Myocyte (in vitro differentiated cells): ENCODE measurements around the gene NDOR1. TPM values are rescaled to one million over a fixed set of nuclear protein-coding genes. Genes with fewer than 3 reads are reported as not detected.

Source experiments
- DNase-seq: peaks from one replicate; pipeline ENCODE4 v3.0.0-alpha.2; 2012; ENCODE audit warnings: low read depth
- total RNA-seq: library from RNA; depleted of rRNA; stranded (reverse); fragments of >200 nt; gene quantifications from 2 replicates; pipeline ENCODE4 v1.2.3, GENCODE V29; 2014

The NDOR1 gene
- total RNA-seq, 1 donor from 2014 or later, result 6.1 TPM

DNA sequence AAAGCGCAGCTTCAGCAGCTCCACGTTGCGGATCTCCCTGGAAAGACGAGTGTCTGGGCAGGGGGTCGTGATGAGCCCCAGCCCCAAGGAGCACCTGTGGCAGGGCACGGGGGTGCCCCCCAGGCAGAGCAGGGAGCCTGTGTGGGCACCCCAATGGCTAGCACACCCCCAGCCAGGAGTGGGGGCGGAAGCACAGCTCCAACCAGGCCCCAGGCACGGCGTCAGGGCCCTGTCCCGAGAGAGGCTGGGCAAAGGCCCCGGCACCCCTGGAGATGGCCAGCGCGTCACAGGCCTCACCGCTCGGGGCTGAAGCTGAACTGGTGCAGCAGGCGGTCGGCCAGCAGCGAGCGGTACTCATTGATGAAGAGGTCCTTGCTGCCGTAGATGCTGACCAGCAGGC lies 25.0 kb upstream of the NDOR1 start:
- no peak for DNase-seq

DNA sequence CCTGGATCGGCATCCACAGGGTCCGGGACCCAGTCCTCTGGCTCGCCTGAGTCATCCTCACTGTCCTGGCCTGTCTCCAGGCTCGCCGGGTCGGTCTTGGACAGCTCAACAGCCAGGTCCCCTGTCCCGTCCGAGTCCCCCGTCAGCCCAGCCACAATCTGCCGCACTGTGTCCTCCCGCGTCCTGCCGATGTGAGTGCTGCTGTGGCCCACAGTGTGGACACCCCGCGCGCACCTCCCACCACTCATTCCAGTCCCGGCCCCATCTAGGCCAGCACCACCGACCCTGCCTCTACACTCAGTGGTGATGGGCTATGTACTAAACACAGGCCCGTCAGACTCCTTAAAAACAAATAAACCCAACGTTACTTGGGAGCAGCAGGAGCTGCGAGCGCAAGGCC lies 23.8 kb upstream of the NDOR1 start:
- no peak for DNase-seq

DNA sequence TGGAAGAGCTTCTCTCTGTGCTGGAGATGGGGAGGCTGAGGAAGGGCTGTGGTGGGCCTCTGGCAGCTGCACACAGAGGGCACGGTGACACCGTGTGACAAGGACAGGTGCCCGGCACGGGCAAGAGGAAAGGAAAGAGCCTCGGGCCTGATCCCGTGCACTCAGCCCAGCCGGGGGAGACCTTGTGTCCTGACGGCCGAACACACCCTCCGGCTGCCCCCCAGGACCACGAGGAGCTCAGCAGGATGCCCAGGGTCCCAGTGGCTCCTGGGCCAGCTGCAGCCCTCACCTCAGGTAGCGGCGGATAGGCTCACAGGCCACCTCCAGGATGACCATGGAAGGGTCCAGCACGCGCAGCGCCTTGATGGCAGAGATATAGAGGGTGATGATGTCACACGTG lies 22.7 kb upstream of the NDOR1 start:
- no peak for DNase-seq

DNA sequence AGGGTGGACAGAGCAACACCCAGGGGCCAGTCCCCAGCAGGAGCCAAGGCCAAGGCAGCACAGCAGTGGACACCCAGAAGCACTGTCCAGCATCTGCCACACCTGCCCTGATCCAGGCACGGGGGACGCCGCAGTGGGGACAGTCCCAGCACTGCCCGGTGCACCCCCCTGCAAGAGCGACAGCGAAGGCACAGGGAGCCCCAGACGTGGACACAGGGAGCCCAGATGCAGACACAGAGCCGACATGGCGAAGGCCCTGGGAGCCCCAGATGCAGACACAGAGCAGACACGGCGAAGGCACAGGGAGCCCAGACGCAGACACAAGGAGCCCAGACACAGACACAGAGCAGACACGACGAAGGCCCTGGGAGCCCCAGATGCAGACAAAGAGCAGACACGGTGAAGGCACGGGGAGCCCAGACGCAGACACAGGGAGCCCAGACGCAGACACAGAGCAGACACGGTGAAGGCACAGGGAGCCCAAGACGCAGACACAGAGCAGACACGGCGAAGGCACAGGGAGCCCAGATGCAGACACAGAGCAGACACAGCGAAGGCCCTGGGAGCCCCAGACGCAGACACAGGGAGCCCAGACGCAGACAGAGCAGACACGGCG lies 21.4 kb upstream of the NDOR1 start:
- DNase-seq, result no peak

DNA sequence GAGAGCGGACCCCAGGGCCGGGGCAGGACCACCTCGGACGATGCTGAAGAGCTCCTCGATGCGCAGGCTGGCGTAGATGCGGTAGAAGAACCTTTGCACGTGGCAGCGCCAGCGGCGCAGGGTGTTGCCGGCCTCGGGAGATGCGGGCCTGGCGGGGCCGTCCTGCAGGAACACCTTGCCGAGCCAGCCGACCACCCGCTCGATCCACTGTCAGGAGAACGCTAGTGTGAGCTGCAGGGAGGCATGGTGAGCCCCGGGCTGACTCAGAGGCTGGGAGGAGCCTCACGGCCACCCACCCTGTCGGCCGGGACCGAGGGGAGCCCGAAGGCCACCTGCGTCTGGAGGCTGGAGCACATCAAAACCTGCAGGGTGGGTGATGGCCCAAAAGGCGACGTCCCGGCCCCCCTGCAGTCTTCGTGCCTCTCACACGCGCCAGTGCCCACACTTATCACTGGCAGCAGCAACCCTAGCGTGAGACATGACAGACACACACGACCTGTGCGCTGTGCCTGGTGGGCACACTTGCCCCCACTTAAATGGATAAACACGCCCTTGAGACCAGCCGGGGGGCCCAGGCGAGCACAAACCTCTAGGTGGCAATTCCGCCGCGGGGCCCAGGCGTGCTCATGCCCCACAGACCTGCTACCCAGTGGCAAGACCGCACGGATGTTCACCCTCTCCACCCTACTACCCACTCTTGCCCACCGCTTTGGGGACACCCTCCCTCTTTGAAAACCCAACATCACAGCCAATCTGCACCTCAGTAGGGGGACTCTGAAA lies 20.4 kb upstream of the NDOR1 start:
- DNase-seq, result no peak

DNA sequence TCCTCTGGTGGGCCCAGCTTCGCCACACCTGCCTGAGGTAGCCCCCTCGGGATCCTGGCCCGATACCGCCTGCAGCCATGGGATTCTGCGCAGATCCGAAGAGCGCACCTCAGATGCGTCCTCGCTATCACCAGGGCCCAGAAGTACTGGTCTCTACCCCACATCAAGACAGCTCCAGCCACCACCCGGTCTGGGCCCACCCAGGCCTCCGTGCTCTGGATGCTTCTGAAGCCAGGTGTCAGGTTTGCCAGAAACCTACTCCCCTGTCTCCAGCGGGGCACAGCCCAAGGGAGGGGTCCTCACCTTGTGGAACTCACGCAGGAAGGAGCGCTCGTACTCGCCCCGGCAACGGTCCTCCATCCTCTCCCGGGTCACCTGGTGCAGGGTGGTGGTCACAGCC lies 19.6 kb upstream of the NDOR1 start:
- no peak for DNase-seq

DNA sequence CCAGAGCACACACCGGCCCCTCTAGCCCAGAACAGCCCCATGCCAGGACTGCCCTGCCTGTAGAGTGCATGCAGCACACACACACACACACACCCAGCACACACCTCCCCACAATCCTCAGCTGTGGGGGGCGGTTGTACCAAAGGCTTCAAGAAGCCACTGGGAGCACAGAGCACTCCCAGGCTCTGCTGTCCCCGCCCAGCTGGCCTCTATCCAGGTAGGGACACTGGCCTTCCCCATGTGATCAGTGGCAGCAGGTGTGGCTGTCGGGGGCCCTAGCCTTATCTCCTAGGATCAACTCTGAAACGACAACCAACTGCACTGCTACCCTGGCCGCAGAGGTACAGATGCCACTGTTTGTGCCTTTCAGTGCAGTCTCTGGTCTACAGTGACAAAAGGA lies 19.1 kb upstream of the NDOR1 start:
- DNase-seq, result peak; percentile 32

DNA sequence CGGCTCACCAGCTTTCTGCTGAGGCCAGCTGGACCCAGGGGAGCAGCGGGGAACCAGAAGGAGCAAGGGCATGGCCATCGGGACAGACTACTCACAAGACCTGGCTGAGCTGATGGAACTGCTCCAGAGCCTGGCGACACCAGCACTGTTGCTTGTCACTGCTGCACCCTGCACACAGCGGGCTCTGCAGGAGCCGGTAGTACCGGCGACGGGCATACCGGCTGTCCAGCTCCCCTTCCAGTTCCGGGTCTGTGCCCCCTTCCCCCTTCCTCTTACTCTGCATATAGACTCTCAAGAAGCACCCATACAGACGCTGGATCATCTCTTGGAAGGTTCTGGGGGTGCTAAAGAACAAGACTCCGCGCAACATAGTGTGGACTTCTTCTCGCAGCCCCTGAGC lies 18.1 kb upstream of the NDOR1 start:
- no peak for DNase-seq

DNA sequence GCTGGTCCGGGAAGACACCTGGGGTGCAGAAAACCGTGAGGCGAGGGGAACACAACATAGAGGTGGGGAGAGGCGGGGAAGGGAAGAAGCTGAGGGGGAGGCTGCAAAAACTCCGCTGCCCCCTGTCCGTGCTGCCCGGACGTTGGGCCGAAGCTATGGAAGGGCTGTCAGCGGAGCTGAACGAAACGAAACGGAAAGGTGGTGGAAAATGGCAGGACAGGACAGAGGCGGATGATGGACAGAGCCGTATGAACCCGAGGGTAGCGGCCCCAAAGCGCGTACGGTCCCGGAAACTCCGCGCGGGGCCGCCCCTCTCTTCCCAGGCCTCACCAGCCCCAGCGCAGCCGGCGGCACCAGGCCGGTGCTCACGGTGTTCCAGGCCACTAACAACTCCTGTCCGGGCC lies 17.4 kb upstream of the NDOR1 start:
- no peak for DNase-seq

DNA sequence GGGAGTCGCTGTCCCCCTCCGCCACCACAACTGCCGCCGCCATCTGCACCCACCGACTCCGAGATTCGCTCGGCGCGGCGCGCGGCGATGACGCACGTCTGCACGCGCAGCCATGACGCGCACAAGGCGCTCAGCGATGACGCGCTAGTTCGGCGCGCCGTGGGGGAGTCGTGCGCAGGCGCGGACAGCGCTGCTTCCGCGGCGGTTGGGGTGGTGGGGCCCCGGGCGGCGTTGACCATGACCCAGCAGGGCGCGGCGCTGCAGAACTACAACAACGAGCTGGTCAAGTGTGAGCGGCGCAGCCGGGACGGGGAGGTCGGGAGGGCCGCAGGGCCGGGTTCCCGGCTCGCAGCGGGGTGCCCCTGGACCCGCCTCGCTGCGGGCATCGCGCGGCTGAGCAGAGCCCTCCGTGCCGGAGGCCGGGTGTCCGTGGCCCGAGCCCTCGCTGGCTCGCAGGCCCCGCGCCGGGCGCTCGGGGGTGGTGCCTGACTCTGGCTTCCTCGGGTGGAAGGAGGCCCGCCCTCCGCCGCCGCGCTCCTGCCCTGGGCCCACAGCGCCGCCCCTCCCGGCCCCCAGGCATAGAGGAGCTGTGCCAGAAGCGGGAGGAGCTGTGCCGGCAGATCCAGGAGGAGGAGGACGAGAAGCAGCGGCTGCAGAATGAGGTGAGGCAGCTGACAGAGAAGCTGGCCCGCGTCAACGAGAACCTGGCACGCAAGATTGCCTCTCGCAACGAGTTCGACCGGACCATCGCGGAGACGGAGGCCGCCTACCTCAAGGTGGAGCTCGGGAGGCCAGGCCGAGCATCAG lies 16.8 kb upstream of the NDOR1 start, which contains the start of the genes ANAPC2 and SSNA1:
Gene ANAPC2 (minus strand): TSS at position 71 of the 807 bp plus-strand sequence. CDS start 28 bp downstream, at position 43.
Gene SSNA1 (plus strand): TSS at position 187 of the 807 bp plus-strand sequence. CDS start 51 bp downstream, at position 238.
- DNase-seq, result peak; percentile 94

DNA sequence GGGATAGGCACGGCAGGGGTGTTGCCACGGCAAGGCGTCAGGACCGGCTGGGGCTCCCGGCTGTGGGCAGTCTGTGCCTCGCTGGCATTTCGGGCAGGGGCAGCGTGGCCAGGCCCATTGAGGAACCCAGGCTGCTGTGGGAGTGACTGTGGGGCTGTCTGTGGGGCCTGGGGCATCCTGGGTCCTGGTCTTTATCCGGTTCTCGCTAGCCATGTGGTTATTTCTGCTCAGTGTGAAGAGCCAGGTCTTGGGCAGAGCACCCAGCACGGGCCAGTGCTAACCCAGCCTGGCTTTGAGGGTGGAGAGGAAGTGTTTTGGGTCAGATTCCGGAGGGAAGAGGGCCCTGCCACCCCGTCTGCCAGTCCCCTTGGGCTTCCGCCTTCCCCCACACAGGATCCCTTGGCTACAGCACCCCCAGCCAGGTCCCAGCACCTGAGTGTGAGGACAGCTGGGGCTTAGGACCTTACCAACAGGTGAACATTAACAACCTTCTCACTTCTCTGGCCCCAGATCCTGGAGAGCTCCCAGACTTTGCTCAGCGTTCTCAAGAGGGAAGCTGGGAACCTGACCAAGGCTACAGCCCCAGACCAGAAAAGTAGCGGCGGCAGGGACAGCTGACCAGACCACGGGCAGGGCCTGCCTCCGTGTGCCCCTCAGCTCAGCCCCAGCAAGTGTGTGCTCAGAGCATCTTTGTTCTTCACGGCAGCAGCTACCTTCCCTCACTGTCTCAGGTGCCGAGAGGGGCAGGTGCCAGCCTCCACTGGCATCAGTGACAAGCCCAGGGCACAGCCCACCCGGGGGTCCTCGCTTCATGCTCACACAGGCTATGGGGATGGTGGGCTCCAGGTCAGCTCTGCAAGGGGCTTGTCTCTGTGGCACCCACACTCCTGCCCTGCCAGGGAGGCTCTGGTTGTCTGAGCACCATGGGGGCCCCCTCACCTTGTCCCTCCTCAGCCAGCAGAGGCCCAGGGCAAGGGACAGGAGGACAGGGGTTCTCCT lies 15.9 kb upstream of the NDOR1 start:
- DNase-seq, result peak; percentile 78

DNA sequence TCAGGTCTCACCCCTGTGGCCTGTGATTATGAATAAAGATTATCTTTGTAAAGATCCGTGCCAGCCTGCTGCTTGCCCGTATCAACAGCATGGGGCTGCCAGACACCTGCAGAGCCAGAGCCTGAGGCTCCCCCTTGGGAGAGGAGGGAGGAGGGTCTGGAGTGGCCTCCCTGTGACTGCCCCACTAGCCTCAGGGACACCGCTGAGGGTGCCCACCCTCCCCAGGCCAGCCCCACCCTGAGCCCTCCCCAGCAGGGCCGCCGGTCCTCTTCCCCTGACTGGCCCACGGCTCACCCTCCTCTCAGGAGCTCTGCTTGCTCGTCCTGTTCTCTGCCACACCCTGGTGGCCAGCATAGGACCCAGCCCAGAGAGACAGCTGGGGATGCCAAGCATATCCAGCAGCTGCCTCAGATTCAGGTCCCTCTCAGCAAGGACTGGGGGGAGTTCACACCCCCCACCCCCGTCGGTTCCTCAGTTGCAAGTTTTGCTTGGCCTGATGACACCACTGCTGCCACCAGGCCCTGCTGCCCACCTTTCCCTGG lies 15.1 kb upstream of the NDOR1 start:
- peak; percentile 85 for DNase-seq

DNA sequence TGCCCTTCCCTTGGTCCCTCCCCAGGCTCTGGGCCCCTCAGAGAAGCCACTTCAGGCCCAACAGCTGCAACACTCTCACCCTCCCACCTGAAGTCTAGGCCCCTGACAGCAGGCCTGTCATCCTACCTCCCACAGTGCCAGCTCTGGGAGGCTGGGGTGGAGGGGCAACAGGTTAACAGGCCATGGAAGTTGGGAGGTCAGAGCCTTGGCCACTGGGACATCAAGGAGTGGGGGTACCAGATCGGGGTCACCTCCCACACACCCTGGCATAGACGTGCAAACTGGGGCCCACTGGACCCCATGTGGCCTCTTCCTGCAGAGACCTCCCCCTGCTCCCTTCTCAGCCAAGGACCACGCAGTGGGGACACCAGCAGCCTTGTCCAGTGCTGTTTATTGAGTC lies 14.3 kb upstream of the NDOR1 start:
- no peak for DNase-seq

DNA sequence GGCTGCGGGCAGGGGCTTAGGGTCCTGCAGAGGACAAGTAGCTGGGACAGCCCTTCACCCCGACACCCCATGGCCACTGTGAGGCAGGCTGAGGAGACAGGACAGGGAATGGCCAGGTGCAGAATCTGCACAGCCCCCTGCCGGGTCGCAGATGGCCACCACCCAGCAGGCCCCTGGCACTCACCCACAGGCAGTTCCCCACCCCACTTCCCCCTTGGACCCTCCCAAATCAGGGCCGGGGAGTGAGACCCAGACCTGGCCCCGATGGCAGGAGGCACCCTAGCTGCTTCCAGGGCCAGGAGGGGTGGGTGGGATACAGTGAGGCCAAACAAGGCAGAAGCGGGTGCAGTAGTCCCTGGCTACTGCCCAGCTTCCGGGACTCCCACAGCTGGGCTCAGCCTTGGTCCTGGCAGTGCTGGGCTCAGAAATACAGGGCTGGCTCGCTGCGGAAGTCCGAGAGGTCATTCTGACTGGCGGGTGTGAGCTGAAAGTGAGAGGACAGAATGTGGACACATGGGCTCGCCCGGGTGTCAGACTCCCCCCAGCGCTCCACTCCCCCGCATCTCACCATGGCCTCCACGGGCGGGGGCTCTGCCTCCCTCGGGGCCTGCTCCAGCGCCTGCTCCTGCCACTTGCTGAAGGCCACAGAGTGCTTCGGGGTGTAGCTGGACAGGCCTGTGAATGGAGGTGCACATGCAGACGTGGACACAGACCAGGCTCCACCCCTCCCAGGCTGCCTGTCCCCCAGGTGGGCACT lies 13.6 kb upstream of the NDOR1 start:
- DNase-seq, result no peak

DNA sequence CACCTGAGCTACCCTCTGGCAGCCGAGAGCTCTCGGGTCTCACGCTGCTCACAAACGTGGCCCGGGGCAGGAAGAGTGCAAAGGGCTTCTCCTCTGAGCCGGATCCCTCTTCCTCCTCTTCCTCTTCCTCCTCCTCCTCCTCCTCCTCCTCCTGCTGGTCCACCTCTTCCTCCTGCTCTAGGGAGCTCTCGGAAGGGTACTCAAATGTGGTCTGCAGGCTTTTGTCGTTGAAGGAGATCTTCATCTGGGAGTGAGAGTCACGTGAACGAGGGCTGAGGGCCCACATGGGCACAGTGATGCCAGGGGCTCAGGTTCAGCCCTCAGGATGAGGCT lies 13.1 kb upstream of the NDOR1 start:
- DNase-seq, result no peak

DNA sequence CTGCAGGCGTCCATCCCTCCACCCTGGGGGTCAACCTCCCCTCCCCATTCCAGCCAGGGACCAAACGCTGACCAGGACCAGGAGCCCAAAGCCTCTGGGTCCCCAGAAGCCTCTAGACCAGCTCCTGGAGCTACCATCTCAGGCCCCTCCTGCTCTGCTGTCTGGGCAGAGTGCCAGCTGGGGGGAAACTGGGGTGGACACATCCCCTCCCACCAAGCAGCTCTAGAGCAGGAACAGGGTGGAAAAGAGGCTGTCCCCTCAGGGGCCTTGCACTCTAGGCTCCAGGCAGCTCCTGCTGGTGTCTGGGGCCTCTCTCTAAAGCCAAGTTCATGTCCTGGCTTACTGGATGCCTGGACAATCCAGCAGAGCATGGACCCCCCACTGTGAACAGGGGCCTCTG lies 12.6 kb upstream of the NDOR1 start:
- DNase-seq, result no peak

DNA sequence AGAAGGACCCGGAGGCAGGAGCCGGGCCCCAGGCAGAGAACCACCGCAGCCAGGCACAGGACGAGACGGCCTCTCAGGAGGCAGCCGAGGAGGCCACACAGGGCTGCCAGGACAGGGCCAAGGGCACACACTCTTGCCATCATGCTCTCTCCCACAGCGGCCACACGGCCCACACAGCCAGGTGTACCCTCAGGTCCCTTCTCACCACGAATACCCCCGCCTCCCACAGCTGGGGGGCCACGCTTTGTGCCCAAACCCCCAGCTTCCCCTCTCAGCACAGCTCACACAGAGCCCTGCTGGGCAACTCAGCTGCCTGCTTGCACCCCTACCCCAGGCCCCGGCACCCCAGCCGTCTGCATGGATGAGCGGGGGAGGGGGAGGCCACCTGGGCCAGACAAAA lies 11.7 kb upstream of the NDOR1 start:
- DNase-seq, result no peak

DNA sequence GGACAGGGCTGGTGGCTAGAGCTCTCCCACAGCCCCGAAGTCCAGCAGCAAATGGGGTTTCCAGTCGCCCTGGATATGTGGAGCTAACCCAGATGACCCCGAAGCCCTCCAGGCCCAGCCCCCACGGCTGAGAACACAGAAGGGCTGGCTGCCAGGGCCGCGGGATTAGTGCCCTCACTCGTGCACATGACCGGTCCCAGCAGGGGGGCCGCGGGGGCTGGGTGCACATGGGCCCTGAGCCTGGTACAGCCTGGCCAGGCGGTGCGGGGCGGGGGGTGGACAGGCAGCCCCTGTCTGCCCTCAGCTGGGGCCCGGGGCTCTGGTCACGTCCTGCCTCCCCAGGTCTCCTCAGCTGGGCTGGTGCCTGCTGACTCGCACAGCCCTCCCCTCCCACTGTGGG lies 11.1 kb upstream of the NDOR1 start:
- peak; percentile 25 for DNase-seq

DNA sequence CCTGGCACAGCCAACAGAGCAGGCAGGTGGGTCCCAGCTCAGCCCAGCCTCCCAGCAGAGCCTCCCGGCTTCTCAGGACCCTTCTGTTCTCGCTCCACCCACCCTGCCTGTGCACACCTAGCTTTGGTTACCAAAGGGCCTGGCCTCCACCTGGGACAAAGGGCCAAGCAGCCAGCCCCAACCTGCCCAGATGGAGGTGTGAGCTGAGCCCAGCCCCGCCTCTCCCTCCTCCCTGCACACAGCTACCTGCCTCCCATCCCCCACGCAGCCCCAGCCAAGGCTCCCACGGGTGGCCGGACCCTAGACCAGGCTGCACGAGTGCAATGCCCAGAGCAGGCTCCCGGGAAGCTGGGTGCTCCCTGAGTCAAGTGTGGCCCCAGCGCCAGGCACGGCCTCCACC lies 10.6 kb upstream of the NDOR1 start:
- no peak for DNase-seq
